Measurements from ENCODE around the gene ZFAND2B. TPM values are rescaled to one million over a fixed set of nuclear protein-coding genes. Genes with fewer than 3 reads are reported as not detected.

ZFAND2B gene
- total and polyA plus RNA-seq, 2 experiments from 2014 or later, result 58.1 to 65.4 TPM

- Histone ChIP-seq H3K9me2 (replicated peaks; ENCODE audit: insufficient read depth) (no peaks in the 10 kb centered on the region), H3K4me3 (peak within 1 kb of the TSS; percentile 74), H3K27ac (peak within 1 kb of the TSS; percentile 86), H3K79me2 (peaks cover 13% of the 10 kb centered on the region), H3K27me3 (no peaks in the 10 kb centered on the region), H3K4me1 (ENCODE audit: insufficient read depth) (peaks cover 10% of the 10 kb centered on the region), H2AFZ (peak within 1 kb of the TSS; percentile 8), H4K20me1 (ENCODE audit: insufficient read depth, poor library complexity, severe bottlenecking) (no peaks in the 10 kb centered on the region), H3K9me3 (ENCODE audit: low read depth) (no peaks in the 10 kb centered on the region), H3K36me3 (replicated peaks; ENCODE audit: insufficient read depth, low read depth) (no peaks in the 10 kb centered on the region), H3K4me2 (peak within 1 kb of the TSS; percentile 99)
- TF ChIP-seq CTCF (IDR thresholded peaks at IDR 0.05; ENCODE audit: poor library complexity), result no peak
- TF ChIP-seq EZH2 (IDR thresholded peaks at IDR 0.05; ENCODE audit: borderline replicate concordance), result no peak
- TF ChIP-seq EZH2phosphoT487 (IDR thresholded peaks at IDR 0.05; ENCODE audit: low read depth, severe bottlenecking, unreplicated experiment), result no peak
- peak; percentile 96 for DNase-seq (ENCODE audit: low spot score)
- WGBS (ENCODE audit: low lambda C conversion rate, missing lambda C conversion rate), result 18% methylated on average over 68 of the region's 71 CpGs
Measured at GRCh38 chr2:219218732-219219701, 12.4 kb downstream of the ZFAND2B start, which contains the start of gene ABCB6. Gene ABCB6, minus strand, starts transcription at chr2:219218958. Its CDS starts 285 bp downstream, at chr2:219218673.

GRCh38 chr2:219219784-219220532 is 13.4 kb downstream of the ZFAND2B start:
- Histone ChIP-seq H3K4me2 (no peak overlapping the region), H3K27ac (no peak overlapping the region), H3K36me3 (replicated peaks; ENCODE audit: insufficient read depth, low read depth) (no peaks in the 10 kb centered on the region), H3K79me2 (peaks cover 13% of the 10 kb centered on the region), H2AFZ (no peak overlapping the region), H3K9me3 (ENCODE audit: low read depth) (no peaks in the 10 kb centered on the region), H3K9me2 (replicated peaks; ENCODE audit: insufficient read depth) (no peaks in the 10 kb centered on the region), H3K27me3 (no peaks in the 10 kb centered on the region), H3K4me1 (ENCODE audit: insufficient read depth) (peaks cover 10% of the 10 kb centered on the region), H3K4me3 (no peak overlapping the region), H4K20me1 (ENCODE audit: insufficient read depth, poor library complexity, severe bottlenecking) (no peaks in the 10 kb centered on the region)
- WGBS (ENCODE audit: low lambda C conversion rate, missing lambda C conversion rate), result 96% methylated on average over 18 of the region's 18 CpGs
- TF ChIP-seq CTCF (IDR thresholded peaks at IDR 0.05; ENCODE audit: poor library complexity) (no peak), EZH2phosphoT487 (IDR thresholded peaks at IDR 0.05; ENCODE audit: low read depth, severe bottlenecking, unreplicated experiment) (no peak), EZH2 (IDR thresholded peaks at IDR 0.05; ENCODE audit: borderline replicate concordance) (no peak)
- no peak for DNase-seq (ENCODE audit: low spot score)

GRCh38 chr2:219220652-219221402 is 14.2 kb downstream of the ZFAND2B start:
- no peak for DNase-seq (ENCODE audit: low spot score)
- 96% methylated on average over 19 of the region's 19 CpGs for WGBS (ENCODE audit: low lambda C conversion rate, missing lambda C conversion rate)
- Histone ChIP-seq H3K4me3 (no peak overlapping the region), H3K27me3 (no peaks in the 10 kb centered on the region), H3K4me2 (no peak overlapping the region), H4K20me1 (ENCODE audit: insufficient read depth, poor library complexity, severe bottlenecking) (no peaks in the 10 kb centered on the region), H3K9me2 (replicated peaks; ENCODE audit: insufficient read depth) (no peaks in the 10 kb centered on the region), H2AFZ (no peak overlapping the region), H3K79me2 (peaks cover 13% of the 10 kb centered on the region), H3K9me3 (ENCODE audit: low read depth) (no peaks in the 10 kb centered on the region), H3K36me3 (replicated peaks; ENCODE audit: insufficient read depth, low read depth) (no peaks in the 10 kb centered on the region), H3K27ac (no peak overlapping the region), H3K4me1 (ENCODE audit: insufficient read depth) (peaks cover 10% of the 10 kb centered on the region)
- TF ChIP-seq CTCF (IDR thresholded peaks at IDR 0.05; ENCODE audit: poor library complexity) (no peak), EZH2phosphoT487 (IDR thresholded peaks at IDR 0.05; ENCODE audit: low read depth, severe bottlenecking, unreplicated experiment) (no peak), EZH2 (IDR thresholded peaks at IDR 0.05; ENCODE audit: borderline replicate concordance) (no peak)

Data from hepatocyte (in vitro differentiated cells).